Measurements from ENCODE around the gene RGS16.

The RGS16 gene

GRCh38 chr1:182556279-182556678 is 47.9 kb downstream of the RGS16 start:
- intact Hi-C loops (cut with DNase I; ENCODE audit: low total_unique reads): no loop called here
- Histone ChIP-seq H3K27ac (no peak overlapping the region), H3K4me3 (no peak overlapping the region), H3K27me3 (no peaks in the 10 kb centered on the region), H3K36me3 (no peaks in the 10 kb centered on the region), H3K9me3 (peaks cover 0 to 5% (median 0%) of the 10 kb centered on the region in 3 donors), H3K4me1 (no peaks in the 10 kb centered on the region)
- TF ChIP-seq CTCF (IDR thresholded peaks at IDR 0.05): no peak
- DNase-seq: no peak

DNA sequence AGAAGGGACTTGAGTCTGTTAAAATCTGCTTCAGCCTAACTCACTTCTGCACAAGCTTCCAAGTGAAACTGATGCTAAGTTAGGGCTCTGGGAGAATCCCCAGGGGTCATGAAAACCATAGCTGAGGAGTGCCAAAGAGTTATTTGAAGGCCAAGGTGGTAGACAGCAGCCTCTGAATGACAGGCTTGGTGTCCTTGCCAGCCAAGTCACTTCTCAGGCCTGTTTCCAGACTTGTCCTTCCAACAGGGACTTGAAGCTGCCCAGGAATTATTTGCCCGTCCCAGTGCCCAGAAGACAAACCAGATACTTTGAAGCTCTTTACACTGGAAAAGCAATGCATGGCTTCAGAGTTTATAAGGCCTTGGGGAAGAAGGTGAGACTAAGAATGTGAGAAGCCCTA is 48.7 kb downstream of the RGS16 start:
- no peak overlapping the region for H3K27ac ChIP-seq
- TF ChIP-seq CTCF (IDR thresholded peaks at IDR 0.05): no peak
- DNase-seq: no peak
- H3K4me1 ChIP-seq: no peaks in the 10 kb centered on the region
- intact Hi-C loops (cut with DNase I; ENCODE audit: low total_unique reads): no loop called here
- no peaks in the 10 kb centered on the region for H3K27me3 ChIP-seq
- H3K4me3 ChIP-seq: no peak overlapping the region
- H3K36me3 ChIP-seq: no peaks in the 10 kb centered on the region
- peaks cover 0 to 5% (median 0%) of the 10 kb centered on the region in 3 donors for H3K9me3 ChIP-seq

DNA sequence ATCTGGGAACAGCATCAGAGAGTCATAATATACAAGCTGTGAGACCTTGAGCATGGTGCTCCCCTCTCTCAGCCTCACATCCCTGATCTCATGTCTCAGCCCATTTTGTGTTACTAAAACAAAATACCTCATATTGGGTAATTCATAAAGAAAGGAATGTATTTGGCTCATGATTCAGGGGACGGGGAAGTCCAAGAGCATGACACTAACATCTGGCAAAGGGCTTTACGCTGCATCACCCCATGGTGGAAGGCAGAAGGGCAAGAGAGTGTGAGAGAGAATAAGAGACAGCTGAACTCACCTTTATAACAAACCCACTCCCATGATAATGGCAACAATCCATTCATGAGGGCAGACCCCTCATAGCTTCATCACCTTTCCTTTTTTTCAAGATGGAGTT is 51.7 kb downstream of the RGS16 start:
- no peak for TF ChIP-seq CTCF (IDR thresholded peaks at IDR 0.05)
- Histone ChIP-seq H3K27ac (no peak overlapping the region), H3K9me3 (peaks cover 0 to 5% (median 0%) of the 10 kb centered on the region in 3 donors), H3K4me1 (no peaks in the 10 kb centered on the region), H3K4me3 (no peak overlapping the region), H3K36me3 (no peaks in the 10 kb centered on the region), H3K27me3 (no peaks in the 10 kb centered on the region)
- intact Hi-C loops (cut with DNase I; ENCODE audit: low total_unique reads): no loop called here
- no peak for DNase-seq

- TF ChIP-seq CTCF (IDR thresholded peaks at IDR 0.05): no peak
- Histone ChIP-seq H3K27ac (no peak overlapping the region), H3K4me1 (no peaks in the 10 kb centered on the region), H3K4me3 (no peak overlapping the region), H3K36me3 (no peaks in the 10 kb centered on the region), H3K27me3 (no peaks in the 10 kb centered on the region), H3K9me3 (peaks cover 0 to 5% (median 0%) of the 10 kb centered on the region in 3 donors)
- intact Hi-C loops (cut with DNase I; ENCODE audit: low total_unique reads): no loop called here
- DNase-seq: no peak
Measured at GRCh38 chr1:182549811-182550210, 54.4 kb downstream of the RGS16 start.

DNA sequence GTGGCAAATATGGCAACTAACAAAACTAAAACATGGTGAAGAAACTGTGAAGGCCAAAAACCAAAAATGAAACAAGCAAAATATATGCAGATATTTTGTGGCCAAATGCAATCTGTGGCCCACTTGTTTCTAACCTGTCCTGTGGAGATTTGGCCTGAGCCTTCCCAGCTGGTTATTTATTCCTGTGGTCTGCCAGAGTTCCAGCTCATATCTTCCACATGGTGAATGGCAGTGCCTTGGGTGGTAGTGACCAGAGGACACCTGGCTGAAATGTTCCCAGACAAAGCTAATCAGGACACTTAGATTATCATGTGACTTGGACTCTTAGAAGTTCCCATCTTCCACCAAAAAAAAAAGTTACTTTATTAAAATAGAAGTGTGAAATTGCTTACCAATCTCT is 54.8 kb downstream of the RGS16 start:
- intact Hi-C loops (cut with DNase I; ENCODE audit: low total_unique reads): no loop called here
- H3K4me3 ChIP-seq: no peak overlapping the region
- no peaks in the 10 kb centered on the region for H3K36me3 ChIP-seq
- H3K27ac ChIP-seq: no peak overlapping the region
- H3K27me3 ChIP-seq: no peaks in the 10 kb centered on the region
- H3K9me3 ChIP-seq: peaks cover 0 to 5% (median 0%) of the 10 kb centered on the region in 3 donors
- no peak for DNase-seq
- H3K4me1 ChIP-seq: no peaks in the 10 kb centered on the region
- TF ChIP-seq CTCF (IDR thresholded peaks at IDR 0.05): no peak

Measured in tibial artery (tissue), 4 donors.